SK-N-SH (cell line): Measurements from ENCODE around the gene SPATA13. TPM values are rescaled to one million over a fixed set of nuclear protein-coding genes. Genes with fewer than 3 reads are reported as not detected.

Source experiments
- CTCF ChIA-PET: fragments of 300-600, 350-600 bp; formaldehyde crosslinking; extraction: SDS; loops from one replicate; lab custom pipeline; 2021; lab: Yijun Ruan, JAX
- POLR2A ChIA-PET: fragments of 350-600 bp; sonication (Branson Sonifier 250); formaldehyde crosslinking; extraction: SDS; loops from one replicate; lab custom pipeline; 2020; ENCODE audit warnings: antibody characterized with exemption, inconsistent platforms; lab: Yijun Ruan, JAX
- DNase-seq: peaks from one replicate; pipeline ENCODE4 v3.0.0; 2012
- H2AFZ ChIP-seq: fragments of 200-600 bp; sonication (generic); 2 replicates; pipeline ENCODE4 v1.8.1; 2016; ENCODE audit warnings: antibody characterized with exemption, mild to moderate bottlenecking, low read depth
- H3F3A ChIP-seq: fragments of 200-600 bp; sonication (generic); replicated peaks from 2 replicates; pipeline ENCODE3; 2016; ENCODE audit warnings: antibody characterized with exemption, mild to moderate bottlenecking; ENCODE audit not compliant: insufficient read depth
- H3K27ac ChIP-seq, 2 experiments: fragments of 200-500 bp in 1 of 2; fragments of 200-600 bp in 1 of 2; sonication (Bioruptor generic) in 1 of 2; sonication (generic), shearing (Covaris generic) in 1 of 2; 2 replicates each; pipeline versions ENCODE4 v1.5.1 to v1.6.1; 2014 to 2016; ENCODE audit warnings: low read depth in 2 of 2, inconsistent platforms in 1 of 2, low read length in 1 of 2, mild to moderate bottlenecking in 1 of 2, mixed read lengths in 1 of 2
- H3K27me3 ChIP-seq: fragments of 200-600 bp; sonication (generic), shearing (Covaris generic); 2 replicates; pipeline ENCODE4 v1.6.1; 2016; ENCODE audit warnings: mixed run types; ENCODE audit not compliant: insufficient read depth
- H3K36me3 ChIP-seq, 2 experiments: fragments of 200-500 bp in 1 of 2; fragments of 200-600 bp in 1 of 2; sonication (Bioruptor generic) in 1 of 2; sonication (generic) in 1 of 2; replicated peaks in 1 of 2; 2 replicates each; pipeline versions ENCODE3 to v1.5.1; 2014 to 2016; ENCODE audit warnings: low read length in 1 of 2, mild to moderate bottlenecking in 1 of 2; ENCODE audit not compliant: insufficient read depth in 2 of 2, control insufficient read depth in 1 of 2
- H3K4me1 ChIP-seq, 2 experiments: fragments of 200-500 bp in 1 of 2; fragments of 200-600 bp in 1 of 2; sonication (Bioruptor generic) in 1 of 2; sonication (generic), shearing (Covaris generic) in 1 of 2; 2 replicates each; pipeline versions ENCODE4 v1.5.1 to v1.6.1; 2014 to 2016; ENCODE audit warnings: low read depth in 1 of 2, low read length in 1 of 2, mixed run types in 1 of 2; ENCODE audit not compliant: insufficient read depth in 2 of 2, control insufficient read depth in 1 of 2
- H3K4me2 ChIP-seq: fragments of 200-600 bp; sonication (generic), shearing (Covaris generic); 2 replicates; pipeline ENCODE4 v1.6.1; 2017; ENCODE audit warnings: mixed run types
- H3K4me3 ChIP-seq, 2 experiments: fragments of 200-500 bp in 1 of 2; fragments of 200-600 bp in 1 of 2; sonication (Bioruptor generic) in 1 of 2; sonication (generic), shearing (Covaris generic) in 1 of 2; 2 replicates each; pipeline versions ENCODE4 v1.5.1 to v1.8.1; 2014 to 2016; ENCODE audit warnings: low read depth in 2 of 2, inconsistent platforms in 1 of 2, low read length in 1 of 2, mild to moderate bottlenecking in 1 of 2, mixed read lengths in 1 of 2, moderate library complexity in 1 of 2
- H3K79me2 ChIP-seq: fragments of 200-600 bp; sonication (generic); 2 replicates; pipeline ENCODE4 v1.8.1; 2017; ENCODE audit warnings: mild to moderate bottlenecking; ENCODE audit not compliant: insufficient read depth
- H3K9ac ChIP-seq: fragments of 200-600 bp; sonication (generic); 2 replicates; pipeline ENCODE4 v1.6.1; 2017; ENCODE audit warnings: mixed run types
- H3K9me2 ChIP-seq: fragments of 200-600 bp; sonication (generic); 2 replicates; pipeline ENCODE4 v1.6.1; 2017; ENCODE audit warnings: mixed run types
- H3K9me3 ChIP-seq: fragments of 200-600 bp; sonication (generic); 2 replicates; pipeline ENCODE4 v1.6.1; 2017; ENCODE audit warnings: mixed run types, mild to moderate bottlenecking, moderate library complexity
- H4K20me1 ChIP-seq: fragments of 200-600 bp; sonication (generic); 2 replicates; pipeline ENCODE4 v1.6.1; 2017; ENCODE audit warnings: mild to moderate bottlenecking, mixed run types; ENCODE audit not compliant: insufficient read depth
- ELF1 ChIP-seq: IDR thresholded peaks from 2 replicates; pipeline ENCODE4 v1.4.0; 2012
- EP300 ChIP-seq, 2 experiments: IDR thresholded peaks; 2 replicates each; pipeline versions ENCODE4 v1.4.0 to v1.6.1; 2012; ENCODE audit warnings: borderline replicate concordance in 1 of 2, low read depth in 1 of 2, low read length in 1 of 2
- FOSL2 ChIP-seq: IDR thresholded peaks from 2 replicates; pipeline ENCODE4 v1.4.0; 2012; ENCODE audit warnings: low read depth, mild to moderate bottlenecking, moderate library complexity, borderline replicate concordance
- GATA2 ChIP-seq: sonication (generic); formaldehyde crosslinking; IDR thresholded peaks from 2 replicates; pipeline ENCODE4 v1.5.0; 2020; ENCODE audit warnings: mild to moderate bottlenecking, missing genetic modification reagents
- MAX ChIP-seq: IDR thresholded peaks from 2 replicates; pipeline ENCODE4 v1.4.0; 2012; ENCODE audit warnings: low read depth
- MXI1 ChIP-seq: IDR thresholded peaks from 2 replicates; pipeline ENCODE4 v1.6.1; 2012; ENCODE audit warnings: mild to moderate bottlenecking, low read depth, low read length, improper control_type of control experiment
- NRF1 ChIP-seq: IDR thresholded peaks from 2 replicates; pipeline ENCODE4 v1.6.1; 2012; ENCODE audit warnings: low read depth, mild to moderate bottlenecking, low read length
- PBX3 ChIP-seq: IDR thresholded peaks from 2 replicates; pipeline ENCODE4; 2012
- RAD21 ChIP-seq: IDR thresholded peaks from 2 replicates; pipeline ENCODE4 v1.6.1; 2012; ENCODE audit warnings: mild to moderate bottlenecking, low read length
- RCOR1 ChIP-seq: fragments of 150-350 bp; IDR thresholded peaks from 2 replicates; pipeline ENCODE4 v1.6.1; 2017; ENCODE audit warnings: antibody characterized with exemption, low read length
- REST ChIP-seq: IDR thresholded peaks from 2 replicates; pipeline ENCODE4 v1.6.1; 2012; ENCODE audit warnings: mild to moderate bottlenecking, low read depth, low read length, moderate library complexity
- RFX5 ChIP-seq: IDR thresholded peaks from 2 replicates; pipeline ENCODE4 v1.6.1; 2012; ENCODE audit warnings: mild to moderate bottlenecking, improper control_type of control experiment, low read length
- RXRA ChIP-seq: IDR thresholded peaks from 2 replicates; pipeline ENCODE4 v1.4.0; 2012; ENCODE audit warnings: low read depth, mild to moderate bottlenecking, borderline replicate concordance
- SIN3A ChIP-seq: IDR thresholded peaks from 2 replicates; pipeline ENCODE4 v1.6.1; 2012; ENCODE audit warnings: low read depth, mild to moderate bottlenecking, low read length, moderate library complexity, borderline replicate concordance
- USF1 ChIP-seq: IDR thresholded peaks from 2 replicates; pipeline ENCODE4 v1.4.0; 2012; ENCODE audit warnings: low read depth, borderline replicate concordance
- USF2 ChIP-seq: fragments of 150-350 bp; IDR thresholded peaks from 2 replicates; pipeline ENCODE4 v1.6.1; 2017; ENCODE audit warnings: antibody characterized with exemption, low read length, low read depth, borderline replicate concordance
- YY1 ChIP-seq: IDR thresholded peaks from 2 replicates; pipeline ENCODE4 v1.4.0; 2012; ENCODE audit warnings: low read depth, mild to moderate bottlenecking
- WGBS: methylation state at CpG from one replicate; pipeline ENCODE4 v1.1.6; 2017; ENCODE audit warnings: low lambda C conversion rate; 5-methylcytosine and 5-hydroxymethylcytosine counted together
- polyA plus RNA-seq, 3 experiments: library from polyadenylated mRNA; depleted of rRNA; stranded (reverse); fragments of >200 nt; gene quantifications; 2 replicates each; pipeline ENCODE4 v1.2.3, GENCODE V29; 2012

Gene SPATA13
- polyA plus RNA-seq, 1 of the 3 experiments (the other 2 are of a cell fraction), result 4.3 TPM

- TF ChIP-seq USF1, result no peak
- no peak for TF ChIP-seq ELF1
- TF ChIP-seq GATA2, result no peak
- TF ChIP-seq RCOR1, result no peak
- no peak for TF ChIP-seq MAX
- TF ChIP-seq PBX3, result no peak
Measured at GRCh38 chr13:24127116-24127631, 33.3 kb upstream of the SPATA13 start (continued).

- 64% methylated on average over 3 of the region's 5 CpGs for WGBS
- H3K9me2 ChIP-seq, result no peaks in the 10 kb centered on the region
- DNase-seq, result no peak
- TF ChIP-seq MXI1 (no peak), USF2 (no peak), RAD21 (no peak), SIN3A (no peak), EP300 (IDR thresholded peaks at IDR 0.05; ENCODE audit: borderline replicate concordance in 1 of 2, low read depth in 1 of 2, low read length in 1 of 2) (no peak), REST (no peak), RFX5 (no peak), GATA2 (no peak), RXRA (no peak), YY1 (no peak), MAX (no peak), NRF1 (no peak), FOSL2 (no peak)
- H2AFZ ChIP-seq, result no peak overlapping the region
- no peaks in the 10 kb centered on the region for H3K4me1 ChIP-seq
- H3K36me3 ChIP-seq, result no peaks in the 10 kb centered on the region
- no peaks in the 10 kb centered on the region for H4K20me1 ChIP-seq
- H3K9ac ChIP-seq, result no peak overlapping the region
- H3K27ac ChIP-seq, result no peak overlapping the region
- H3K4me3 ChIP-seq, result no peak overlapping the region
- no peaks in the 10 kb centered on the region for H3K9me3 ChIP-seq
- POLR2A ChIA-PET, result no interaction called here
- no peaks in the 10 kb centered on the region for H3K79me2 ChIP-seq
- no peaks in the 10 kb centered on the region for H3K27me3 ChIP-seq
- CTCF ChIA-PET, result no interaction called here
- no peak overlapping the region for H3K4me2 ChIP-seq
- H3F3A ChIP-seq, result no peaks in the 10 kb centered on the region
Measured at GRCh38 chr13:24128112-24128511, 32.4 kb upstream of the SPATA13 start.
